ENCODE measurements around the gene VPS4B. TPM values are rescaled to one million over a fixed set of nuclear protein-coding genes. Genes with fewer than 3 reads are reported as not detected.

VPS4B gene
- total and polyA plus RNA-seq, 2 of the 8 experiments (the other 6 are each of a cell fraction or from before 2014, with no cell fraction given): 7.2 to 45.3 TPM

DNA sequence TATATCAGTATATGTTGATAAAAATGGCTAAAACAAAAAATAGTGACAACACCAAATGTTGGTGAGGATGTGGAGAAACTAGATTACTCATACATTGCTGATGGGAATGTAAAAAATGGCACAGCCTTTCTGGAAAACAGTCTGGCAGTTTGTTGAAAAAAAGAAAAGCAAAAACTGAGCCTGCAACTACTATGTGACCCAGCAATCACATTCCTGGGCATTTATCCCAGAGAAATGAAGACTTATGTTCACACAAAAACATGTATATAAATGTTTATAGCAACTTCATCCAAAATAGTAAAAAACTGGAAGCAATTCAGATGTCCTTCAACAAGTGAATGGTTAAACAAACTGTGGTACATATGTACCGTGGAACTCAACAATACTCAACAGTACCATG is 47.7 kb downstream of the VPS4B start:
- no peak for DNase-seq (ENCODE audit: low read depth in 1 of 2, low spot score in 2 of 2)
- WGBS, 2 experiments (ENCODE audit: extremely low coverage in 1 of 2, insufficient coverage in 1 of 2, insufficient read length in 1 of 2, insufficient replicate concordance in 2 of 2, low coverage in 1 of 2, low lambda C conversion rate in 2 of 2, missing lambda C conversion rate in 1 of 2): 93% methylated on average over 1 of the region's 1 CpG; no CpG with 5 or more reads in 1 of the 2 experiments
- CTCF ChIA-PET (ENCODE audit: partially characterized antibody): no interaction called here
- TF ChIP-seq CEBPB (IDR thresholded peaks at IDR 0.05; ENCODE audit: low read depth, low read length): no peak
- no peak for TF ChIP-seq EZH2 (IDR thresholded peaks at IDR 0.05; ENCODE audit: low read depth, low read length, severe bottlenecking)
- TF ChIP-seq ZNF274 (IDR thresholded peaks at IDR 0.05; ENCODE audit: borderline replicate concordance, extremely low read depth, low read length): no peak
- no peak for TF ChIP-seq JUND (IDR thresholded peaks at IDR 0.05; ENCODE audit: low read length)
- no peak for TF ChIP-seq KDM1A (IDR thresholded peaks at IDR 0.05; ENCODE audit: borderline replicate concordance, low read length)
- no peak for TF ChIP-seq SUZ12 (IDR thresholded peaks at IDR 0.05; ENCODE audit: low read length)
- no peak for TF ChIP-seq CREB1 (IDR thresholded peaks at IDR 0.05)
- no peak for TF ChIP-seq HDAC6 (IDR thresholded peaks at IDR 0.05; ENCODE audit: low read depth, low read length)
- TF ChIP-seq SIN3A (conservative IDR thresholded peaks at IDR 0.05 in 1 of 2, IDR thresholded peaks at IDR 0.05 in 1 of 2; ENCODE audit: low read depth in 1 of 2, low read length in 2 of 2): no peak
- TF ChIP-seq GTF2F1 (IDR thresholded peaks at IDR 0.05; ENCODE audit: borderline replicate concordance, low read depth, low read length): no peak
- no peak for TF ChIP-seq RXRA (IDR thresholded peaks at IDR 0.05; ENCODE audit: insufficient read depth, low read depth, low read length)
- TF ChIP-seq EP300 (IDR thresholded peaks at IDR 0.05; ENCODE audit: borderline replicate concordance in 1 of 2, low read depth in 2 of 2, low read length in 2 of 2): no peak
- no peak for TF ChIP-seq SP1 (IDR thresholded peaks at IDR 0.05; ENCODE audit: low read depth, low read length)
- no peak for TF ChIP-seq RBBP5 (IDR thresholded peaks at IDR 0.05; ENCODE audit: borderline replicate concordance, low read depth, low read length)
- TF ChIP-seq NANOG (IDR thresholded peaks at IDR 0.05; ENCODE audit: insufficient read depth, low read depth, low read length, poor library complexity, severe bottlenecking): no peak

More for the DNA sequence above, 47.7 kb downstream of the VPS4B start:
- Histone ChIP-seq H3K14ac (ENCODE audit: insufficient read length) (no peak overlapping the region), H2BK12ac (ENCODE audit: low read depth, low read length) (no peak overlapping the region), H2BK15ac (ENCODE audit: low read length) (no peak overlapping the region), H2AFZ (ENCODE audit: low read length) (no peak overlapping the region), H2BK20ac (ENCODE audit: low read length) (no peak overlapping the region), H3K23ac (ENCODE audit: insufficient read length) (no peak overlapping the region), H3K27ac (ENCODE audit: low read depth, low read length) (no peak overlapping the region), H3K9me3 (ENCODE audit: insufficient read depth in 2 of 2, low read depth in 1 of 2, low read length in 1 of 2) (peaks cover 2 to 5% of the 10 kb centered on the region in 2 experiments; a peak in 2 of 4 replicates), H3K79me1 (ENCODE audit: low read depth, low read length) (no peaks in the 10 kb centered on the region), H3K4me2 (ENCODE audit: insufficient read depth in 1 of 2, low read depth in 2 of 2, low read length in 2 of 2) (no peak overlapping the region), H2BK120ac (replicated peaks; ENCODE audit: low read depth, low read length) (no peak overlapping the region), H3K4me1 (replicated peaks in 1 of 4; ENCODE audit: control insufficient read depth in 3 of 4, insufficient read depth in 4 of 4, low read length in 3 of 4) (no peaks in the 10 kb centered on the region), H4K8ac (ENCODE audit: extremely low read depth, insufficient read depth, low read length) (no peak overlapping the region), H3K4me3 (ENCODE audit: extremely low read depth in 1 of 4, insufficient read depth in 2 of 4, low read depth in 3 of 4, low read length in 4 of 4) (no peak overlapping the region), H3K9ac (replicated peaks in 1 of 4; ENCODE audit: extremely low read depth in 1 of 4, low read depth in 3 of 4, low read length in 3 of 4) (no peak overlapping the region), H3K4ac (replicated peaks; ENCODE audit: insufficient read length, low read depth, low read length) (no peak overlapping the region), H2AK5ac (ENCODE audit: low read depth, low read length) (no peak overlapping the region), H3K18ac (ENCODE audit: extremely low read depth, low read length) (no peak overlapping the region), H4K20me1 (replicated peaks in 1 of 2; ENCODE audit: control insufficient read depth in 1 of 2, insufficient read depth in 2 of 2, low read length in 2 of 2) (no peaks in the 10 kb centered on the region), H4K91ac (replicated peaks; ENCODE audit: insufficient read length, low read length) (no peak overlapping the region), H2BK5ac (ENCODE audit: low read depth, low read length) (no peak overlapping the region), H3K79me2 (ENCODE audit: control insufficient read depth in 1 of 2, insufficient read depth in 2 of 2, low read length in 2 of 2) (no peaks in the 10 kb centered on the region), H3K36me3 (ENCODE audit: control insufficient read depth in 2 of 4, insufficient read depth in 4 of 4, low read length in 3 of 4) (no peaks in the 10 kb centered on the region), H4K5ac (ENCODE audit: insufficient read length, low read depth, low read length) (no peak overlapping the region), H3K27me3 (replicated peaks in 1 of 4; ENCODE audit: control insufficient read depth in 3 of 4, extremely low read depth in 1 of 4, insufficient read depth in 3 of 4, low read length in 3 of 4) (no peaks in the 10 kb centered on the region), H3K23me2 (ENCODE audit: low read depth, low read length) (no peaks in the 10 kb centered on the region), H3K56ac (replicated peaks; ENCODE audit: insufficient read length, low read depth, low read length) (no peak overlapping the region)
- no peak for FAIRE-seq
- POLR2A ChIA-PET (ENCODE audit: partially characterized antibody): no interaction called here

Data from H1 (cell line).